Skeletal muscle satellite cell (primary cell): ENCODE results near the gene FBXO7.
"Not testable (repeated sequence)": the region's sequence is repeated elsewhere in the genome, so short reads cannot be mapped to it uniquely, and the experiment has no call there.

Experiments
- H3K27me3 ChIP-seq: 2 replicates; pipeline ENCODE4 v1.7.0; 2013; ENCODE audit warnings: low read length; ENCODE audit not compliant: control insufficient read depth, insufficient read depth
- H3K36me3 ChIP-seq: 2 replicates; pipeline ENCODE4 v1.7.0; 2013; ENCODE audit warnings: mild to moderate bottlenecking, control low read depth, low read length; ENCODE audit not compliant: insufficient read depth
- H3K4me1 ChIP-seq: 2 replicates; pipeline ENCODE4 v1.7.0; 2013; ENCODE audit warnings: low read length; ENCODE audit not compliant: control insufficient read depth, insufficient read depth
- H3K4me2 ChIP-seq: 2 replicates; pipeline ENCODE4 v1.7.0; 2013; ENCODE audit warnings: mild to moderate bottlenecking, low read length
- H3K4me3 ChIP-seq: 2 replicates; pipeline ENCODE4 v1.7.0; 2013; ENCODE audit warnings: low read length
- H3K9ac ChIP-seq: 2 replicates; pipeline ENCODE4 v1.7.0; 2013; ENCODE audit warnings: mild to moderate bottlenecking, low read depth, low read length, moderate library complexity
- H3K9me3 ChIP-seq: replicated peaks from 2 replicates; pipeline ENCODE4 v1.7.0; 2013; ENCODE audit warnings: mild to moderate bottlenecking, control low read depth, low read length

The FBXO7 gene

GRCh38 chr22:32475468-32476010 is 928 bp downstream of the FBXO7 start:
- no peaks in the 10 kb centered on the region for H3K9me3 ChIP-seq
- H3K9ac ChIP-seq, result peak overlapping the region; percentile 98
- H3K27me3 ChIP-seq, result peaks cover 4% of the 10 kb centered on the region
- H3K4me3 ChIP-seq, result peak overlapping the region; percentile 94
- peaks cover 3% of the 10 kb centered on the region for H3K36me3 ChIP-seq
- peak overlapping the region; percentile 88 for H3K4me2 ChIP-seq
- peaks cover 14% of the 10 kb centered on the region for H3K4me1 ChIP-seq

GRCh38 chr22:32476281-32477195 is 1.9 kb downstream of the FBXO7 start:
- H3K9ac ChIP-seq, result peak overlapping the region; percentile 98
- no peaks in the 10 kb centered on the region for H3K9me3 ChIP-seq
- H3K4me2 ChIP-seq, result peak overlapping the region; percentile 88
- peak overlapping the region; percentile 94 for H3K4me3 ChIP-seq
- peaks cover 1% of the 10 kb centered on the region for H3K27me3 ChIP-seq
- peaks cover 14% of the 10 kb centered on the region for H3K4me1 ChIP-seq
- peaks cover 3% of the 10 kb centered on the region for H3K36me3 ChIP-seq

- no peak overlapping the region for H3K9ac ChIP-seq
- no peaks in the 10 kb centered on the region for H3K9me3 ChIP-seq
- H3K4me1 ChIP-seq, result peaks cover 14% of the 10 kb centered on the region
- H3K27me3 ChIP-seq, result no peaks in the 10 kb centered on the region
- peaks cover 3% of the 10 kb centered on the region for H3K36me3 ChIP-seq
- peak overlapping the region; percentile 88 for H3K4me2 ChIP-seq
- no peak overlapping the region for H3K4me3 ChIP-seq
Observed at GRCh38 chr22:32477596-32477995, 3.0 kb downstream of the FBXO7 start.

GRCh38 chr22:32478552-32478951 is 3.9 kb downstream of the FBXO7 start:
- not testable (repeated sequence) for H3K27me3 ChIP-seq, H3K9me3 ChIP-seq, H3K9ac ChIP-seq, H3K36me3 ChIP-seq, H3K4me2 ChIP-seq, H3K4me3 ChIP-seq
- peaks cover 16% of the 10 kb centered on the region for H3K4me1 ChIP-seq

- H3K27me3 ChIP-seq, result no peaks in the 10 kb centered on the region
- H3K4me1 ChIP-seq, result peaks cover 11% of the 10 kb centered on the region
- no peak overlapping the region for H3K9ac ChIP-seq
- H3K4me3 ChIP-seq, result no peak overlapping the region
- H3K36me3 ChIP-seq, result peaks cover 4% of the 10 kb centered on the region
- H3K4me2 ChIP-seq, result no peak overlapping the region
- no peaks in the 10 kb centered on the region for H3K9me3 ChIP-seq
Observed at GRCh38 chr22:32478994-32479393, 4.4 kb downstream of the FBXO7 start.

GRCh38 chr22:32480238-32480637 is 5.6 kb downstream of the FBXO7 start:
- peaks cover 12% of the 10 kb centered on the region for H3K36me3 ChIP-seq
- H3K27me3 ChIP-seq, result no peaks in the 10 kb centered on the region
- H3K4me2 ChIP-seq, result no peak overlapping the region
- H3K4me3 ChIP-seq, result no peak overlapping the region
- peaks cover 11% of the 10 kb centered on the region for H3K4me1 ChIP-seq
- H3K9ac ChIP-seq, result no peak overlapping the region
- no peaks in the 10 kb centered on the region for H3K9me3 ChIP-seq

- Histone ChIP-seq H3K4me3 (no peak overlapping the region), H3K4me1 (peaks cover 3% of the 10 kb centered on the region), H3K36me3 (peaks cover 35% of the 10 kb centered on the region)
Observed at GRCh38 chr22:32482708-32483107, 8.1 kb downstream of the FBXO7 start.

GRCh38 chr22:32486656-32487390 is 12.2 kb downstream of the FBXO7 start:
- Histone ChIP-seq H3K9me3 (no peaks in the 10 kb centered on the region), H3K4me2 (no peak overlapping the region), H3K27me3 (no peaks in the 10 kb centered on the region), H3K9ac (no peak overlapping the region), H3K4me1 (peaks cover 3% of the 10 kb centered on the region), H3K36me3 (peaks cover 63% of the 10 kb centered on the region), H3K4me3 (no peak overlapping the region)

More at GRCh38 chr22:32482708-32483107, 8.1 kb downstream of the FBXO7 start:
- Histone ChIP-seq H3K9me3 (no peaks in the 10 kb centered on the region), H3K9ac (no peak overlapping the region), H3K27me3 (no peaks in the 10 kb centered on the region), H3K4me2 (no peak overlapping the region)

- no peak overlapping the region for H3K9ac ChIP-seq
- H3K4me3 ChIP-seq, result no peak overlapping the region
- H3K36me3 ChIP-seq, result peaks cover 69% of the 10 kb centered on the region
- H3K9me3 ChIP-seq, result no peaks in the 10 kb centered on the region
- H3K4me1 ChIP-seq, result peaks cover 3% of the 10 kb centered on the region
- no peak overlapping the region for H3K4me2 ChIP-seq
- no peaks in the 10 kb centered on the region for H3K27me3 ChIP-seq
Observed at GRCh38 chr22:32487461-32487860, 12.8 kb downstream of the FBXO7 start.

GRCh38 chr22:32489377-32489776 is 14.8 kb downstream of the FBXO7 start:
- Histone ChIP-seq H3K4me3 (no peak overlapping the region), H3K9me3 (no peaks in the 10 kb centered on the region), H3K4me1 (no peaks in the 10 kb centered on the region), H3K27me3 (no peaks in the 10 kb centered on the region), H3K9ac (no peak overlapping the region), H3K36me3 (peaks cover 84% of the 10 kb centered on the region), H3K4me2 (no peak overlapping the region)

- Histone ChIP-seq H3K9me3 (no peaks in the 10 kb centered on the region), H3K4me2 (no peak overlapping the region), H3K36me3 (peaks cover 88% of the 10 kb centered on the region), H3K9ac (no peak overlapping the region), H3K27me3 (no peaks in the 10 kb centered on the region), H3K4me1 (no peaks in the 10 kb centered on the region), H3K4me3 (no peak overlapping the region)
Observed at GRCh38 chr22:32490279-32490678, 15.7 kb downstream of the FBXO7 start.
